HG03159 (cell line): ENCODE measurements around the gene EXOC6.

Experiments used
- ATAC-seq: cut with Tn5 transposase; IDR thresholded peaks from one replicate; pipeline ENCODE4 v1.9.1; 2021; ENCODE audit warnings: mild to moderate bottlenecking, moderate library complexity; ENCODE audit not compliant: unreplicated experiment

EXOC6 gene

GRCh38 chr10:92832998-92833650, 15.2 kb upstream of the EXOC6 start:
- no peak for ATAC-seq

DNA sequence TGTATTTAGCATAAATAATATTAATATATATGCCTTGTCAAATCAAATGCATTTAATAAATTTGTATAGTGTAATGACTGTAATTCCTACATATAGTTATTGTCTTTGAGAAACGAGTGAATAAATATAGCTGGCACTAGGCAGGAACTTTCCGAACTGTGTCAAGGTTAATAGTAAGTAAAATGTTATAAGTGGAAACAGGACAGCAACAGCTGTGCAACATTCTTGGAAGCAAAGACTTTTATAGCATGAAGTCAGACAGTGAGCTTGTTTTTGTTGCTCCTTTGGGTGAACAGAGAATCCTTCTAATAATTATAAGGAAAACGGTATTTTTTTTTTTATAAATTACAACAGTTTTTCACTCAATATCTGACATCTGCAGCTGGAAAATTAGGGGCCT, 14.0 kb upstream of the EXOC6 start:
- ATAC-seq = no peak

DNA sequence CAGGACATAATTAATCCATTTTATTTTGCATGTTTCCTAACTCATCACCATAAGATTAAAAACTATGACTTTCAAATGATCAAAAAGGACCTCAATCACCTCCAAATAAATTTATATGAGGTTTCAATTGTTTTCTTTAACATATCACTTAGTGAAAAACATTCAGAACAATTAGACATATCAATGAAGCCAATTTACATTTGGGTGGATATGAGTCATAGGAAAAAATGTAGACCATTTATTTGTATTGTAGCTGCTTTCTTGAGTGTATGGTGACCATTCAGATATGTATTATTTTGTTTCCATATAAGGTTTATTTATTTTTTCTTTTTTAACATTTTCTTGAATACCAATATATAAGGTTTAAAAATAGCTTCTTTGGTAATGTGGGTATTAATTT, 13.3 kb upstream of the EXOC6 start:
- ATAC-seq = no peak

- ATAC-seq = no peak
Measured at GRCh38 chr10:92837456-92837855, 10.9 kb upstream of the EXOC6 start.

DNA sequence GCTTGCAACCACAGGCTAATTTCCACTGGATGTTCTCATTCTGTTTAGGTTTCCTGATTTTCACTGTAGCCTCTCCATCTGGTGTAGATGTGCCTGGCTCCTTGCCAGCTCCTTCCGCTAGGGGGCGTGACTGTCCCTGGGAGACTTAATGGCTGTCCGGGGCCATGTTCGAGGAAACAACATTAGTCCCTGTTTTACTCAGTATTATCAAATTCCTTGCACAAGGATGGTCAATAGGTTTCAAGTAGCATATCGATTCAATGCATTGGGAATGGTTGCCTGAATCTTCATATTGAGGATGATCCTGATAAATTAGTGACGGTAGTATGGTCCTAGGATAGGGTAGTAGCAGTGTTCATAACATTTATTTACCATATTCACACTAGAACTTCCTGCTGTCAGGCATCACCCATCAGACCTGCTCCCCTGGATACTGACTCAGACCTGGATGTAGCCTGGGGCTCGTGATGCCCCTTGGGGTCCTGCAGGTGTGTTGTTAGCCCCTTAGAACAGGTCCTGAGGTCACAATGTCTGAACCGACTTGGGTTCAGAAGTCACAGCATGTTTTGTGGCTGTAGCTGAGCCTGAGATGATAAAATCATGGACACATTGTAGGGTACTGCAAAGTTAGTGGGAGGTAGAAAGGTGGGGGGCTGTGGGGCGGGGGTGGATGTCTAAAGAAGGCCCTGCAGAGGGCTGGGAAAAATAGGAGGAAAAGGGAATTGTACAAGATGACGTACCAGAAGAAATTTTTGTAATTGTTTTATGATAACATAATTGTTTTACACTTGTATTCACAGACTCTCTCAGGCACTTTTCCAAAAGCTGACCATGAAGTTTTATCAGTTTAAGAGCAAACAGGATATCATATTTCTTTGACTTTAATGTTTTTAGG, 8.9 kb upstream of the EXOC6 start:
- no peak for ATAC-seq

DNA sequence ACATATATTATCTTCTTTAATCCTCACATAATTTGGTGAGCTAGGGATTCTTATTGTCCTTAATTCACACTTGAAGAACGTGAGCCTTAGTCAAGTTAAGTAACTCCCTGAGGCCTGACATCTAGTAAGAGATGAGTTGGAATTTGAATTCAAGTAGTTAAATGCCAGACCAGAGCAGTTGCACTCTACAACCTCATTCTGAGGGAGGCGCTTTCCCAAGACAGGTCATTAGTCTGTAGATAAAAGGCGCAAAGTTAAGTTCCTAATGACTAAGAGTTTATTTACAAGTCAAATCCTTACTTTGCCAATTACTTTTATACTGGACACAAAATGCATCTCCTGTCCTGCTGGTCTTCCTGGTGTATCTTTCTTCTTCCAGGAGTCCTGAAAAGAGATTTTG, 3.6 kb upstream of the EXOC6 start:
- no peak for ATAC-seq

DNA sequence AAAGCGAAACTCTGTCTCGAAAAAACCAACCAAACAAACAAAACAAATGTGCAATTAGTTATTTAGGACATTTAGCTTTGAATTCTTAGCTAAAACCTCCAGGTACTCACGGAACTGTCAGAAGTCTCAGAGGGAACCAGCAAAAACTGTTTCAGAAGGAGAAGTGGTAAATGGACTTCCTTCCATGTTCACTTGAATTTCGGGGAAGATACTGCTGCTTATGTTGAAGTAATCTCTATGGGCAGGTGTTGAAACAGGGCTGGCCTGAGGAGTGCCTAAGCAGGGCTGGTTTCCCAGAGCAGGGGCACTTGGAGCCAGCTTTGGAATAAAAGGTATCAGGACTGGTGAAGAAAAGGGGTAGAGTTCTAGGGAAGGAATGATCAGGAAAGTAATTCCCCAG, 2.4 kb upstream of the EXOC6 start:
- no peak for ATAC-seq

DNA sequence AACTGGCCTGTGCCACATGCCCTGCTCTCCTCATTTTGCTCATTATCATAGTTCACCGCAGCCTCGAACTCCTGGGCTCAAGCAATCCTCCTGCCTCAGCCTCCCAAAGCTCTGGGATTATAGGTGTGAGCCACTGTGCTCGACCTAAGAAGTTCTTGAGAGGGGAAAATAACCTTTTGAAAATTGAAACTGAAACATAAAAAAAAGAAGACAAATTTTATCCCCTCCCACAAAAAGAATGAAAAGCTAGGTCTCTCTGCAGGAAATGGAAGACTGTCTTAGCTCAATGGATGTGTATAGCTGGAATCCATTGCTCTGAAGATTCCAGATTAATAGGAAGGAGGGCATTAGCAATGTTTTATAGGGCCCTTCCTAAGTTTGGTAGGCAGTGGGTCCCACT, 2.0 kb upstream of the EXOC6 start:
- ATAC-seq = no peak

DNA sequence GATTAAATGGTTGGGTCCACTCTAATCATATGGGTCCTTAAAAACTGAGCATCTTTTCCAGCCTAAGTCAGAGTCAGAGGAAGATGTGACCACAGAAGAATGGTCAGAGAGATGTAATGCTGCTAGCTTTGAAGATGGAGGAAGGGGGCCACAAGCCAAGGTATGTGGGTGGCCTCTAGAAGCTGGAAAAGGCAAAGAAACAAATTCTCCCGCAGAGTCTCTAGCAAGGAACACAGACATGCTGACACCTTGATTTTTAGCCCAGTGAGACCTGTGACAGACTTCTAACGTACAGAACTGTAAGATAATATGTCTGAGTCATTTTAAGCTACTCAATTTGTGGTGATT, 1.5 kb upstream of the EXOC6 start:
- ATAC-seq = no peak

DNA sequence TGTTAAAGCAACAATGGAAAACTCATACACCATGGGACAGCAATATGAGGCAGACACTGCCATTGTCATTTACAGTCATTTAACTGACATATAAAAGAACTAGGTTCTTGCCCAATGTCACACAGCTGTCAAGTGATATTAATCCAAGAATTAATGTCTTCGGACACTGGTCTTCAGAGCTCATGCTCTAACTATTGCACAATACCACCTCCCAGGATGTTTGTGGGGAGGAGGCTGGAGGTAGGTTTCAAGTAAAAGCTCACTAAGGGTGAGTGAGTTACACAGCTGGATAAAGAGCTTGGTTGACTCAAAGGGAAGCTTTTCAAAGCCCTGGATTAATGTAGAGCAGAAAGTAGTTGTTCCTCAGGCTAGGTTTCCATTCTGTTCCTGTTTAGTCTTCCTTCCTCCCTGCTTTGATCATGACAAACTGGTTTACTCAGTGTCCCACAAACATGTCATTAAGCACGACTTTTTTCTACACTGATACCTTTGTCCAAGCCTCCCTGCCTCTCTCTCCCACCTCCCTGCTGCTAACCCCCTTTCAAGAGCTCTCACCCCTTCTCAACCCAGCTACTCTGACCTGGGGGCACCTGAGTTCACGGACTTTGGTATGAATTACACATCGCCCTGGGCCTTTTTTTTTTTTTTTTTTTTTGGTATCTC, 987 bp upstream of the EXOC6 start:
- no peak for ATAC-seq

DNA sequence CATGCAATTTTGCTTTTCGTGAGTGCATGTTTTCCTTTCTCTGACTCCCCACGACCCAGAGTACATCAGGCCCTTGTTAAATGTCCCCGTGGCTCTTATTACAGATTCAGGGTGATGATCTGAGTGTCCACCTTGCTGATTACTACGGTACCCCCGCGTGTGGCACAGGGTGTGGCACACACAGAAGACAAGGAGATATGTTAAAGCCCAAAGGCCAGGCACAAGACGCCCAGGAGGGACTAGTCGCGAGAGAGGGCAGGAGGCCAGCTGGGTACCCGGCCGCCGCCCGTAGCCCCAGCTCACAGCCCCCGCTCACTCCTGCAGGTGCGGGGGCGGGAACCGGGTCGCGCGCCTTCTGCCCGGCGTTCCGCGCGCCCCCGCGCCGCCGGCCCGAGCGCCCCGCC, 281 bp upstream of the EXOC6 start:
- no peak for ATAC-seq

DNA sequence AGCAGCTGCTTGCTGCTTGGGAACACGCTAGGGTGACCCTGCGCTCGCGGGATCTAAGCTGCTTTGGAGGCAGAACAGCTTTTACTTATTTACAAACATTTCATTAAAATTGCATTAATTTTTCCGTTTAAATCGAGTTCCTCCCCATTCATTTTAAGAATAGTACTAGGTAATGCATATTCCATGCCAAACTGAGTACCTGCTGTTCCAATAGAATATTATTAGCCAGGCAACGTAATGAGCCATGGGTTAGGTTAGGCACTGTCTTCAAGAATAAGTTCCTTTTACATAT, 860 bp downstream of the EXOC6 start:
- ATAC-seq = no peak

DNA sequence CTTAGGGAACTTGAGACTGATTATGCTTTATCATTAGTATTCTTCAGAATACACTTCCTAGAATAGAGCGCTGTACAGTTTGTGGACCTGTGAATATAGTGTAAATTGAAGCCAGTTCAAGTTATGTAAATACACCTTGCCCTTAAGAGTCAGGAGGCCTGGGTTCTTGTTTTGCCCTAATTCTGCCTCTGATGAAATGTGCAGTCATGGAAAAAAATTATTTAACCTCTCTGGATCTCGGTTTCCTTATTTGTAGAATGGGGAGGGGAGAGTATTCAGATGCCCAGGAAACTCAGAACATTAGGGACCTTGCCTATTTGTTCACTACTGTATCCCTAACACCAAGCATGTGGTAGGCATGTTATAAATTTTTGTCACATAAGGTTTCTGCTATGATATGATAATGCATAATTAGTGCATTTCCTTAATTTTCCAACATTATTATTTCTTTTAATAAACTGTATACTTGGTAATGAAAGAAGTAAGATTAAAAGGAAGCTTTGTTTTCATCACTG, 1.3 kb downstream of the EXOC6 start:
- no peak for ATAC-seq

GRCh38 chr10:92850185-92850584, 1.9 kb downstream of the EXOC6 start:
- no peak for ATAC-seq

DNA sequence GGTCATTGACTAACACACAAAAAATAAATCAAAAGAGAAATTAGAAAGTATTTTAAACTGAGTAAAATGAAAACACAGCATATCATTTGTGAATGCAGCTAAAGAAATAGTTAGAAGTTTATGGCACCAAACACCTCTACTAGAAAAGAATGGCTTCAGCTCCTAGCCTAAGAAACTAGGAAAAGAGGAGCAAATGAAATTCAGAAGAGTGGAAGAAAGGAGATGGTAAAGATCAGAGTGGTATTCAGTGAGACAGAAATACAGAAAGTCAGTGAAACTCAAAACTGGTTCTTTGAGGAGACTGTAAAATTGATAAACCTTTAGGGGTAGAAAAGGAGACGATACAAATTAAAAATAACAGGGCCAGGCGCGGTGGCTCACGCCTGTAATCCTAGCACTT, 2.7 kb downstream of the EXOC6 start:
- ATAC-seq = no peak

DNA sequence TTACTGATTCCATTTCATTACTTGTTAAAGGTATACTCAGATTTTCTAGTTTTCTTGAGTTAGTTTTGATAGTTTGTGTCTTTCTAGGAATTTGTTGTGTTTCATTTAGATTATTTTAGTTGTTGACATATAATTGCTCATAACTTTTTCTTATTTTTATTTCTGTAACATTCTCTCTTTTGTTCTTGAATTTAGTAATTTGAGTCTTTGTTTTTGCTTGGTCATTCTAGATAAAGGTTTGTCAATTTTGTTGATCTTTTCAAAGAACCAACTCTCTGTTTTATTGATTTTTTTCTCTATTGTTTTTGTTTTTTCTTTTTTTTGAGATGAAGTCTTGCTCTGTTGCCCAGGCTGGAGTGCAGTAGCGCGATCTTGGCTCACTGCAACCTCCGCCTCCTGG, 7.2 kb downstream of the EXOC6 start:
- ATAC-seq = no peak

DNA sequence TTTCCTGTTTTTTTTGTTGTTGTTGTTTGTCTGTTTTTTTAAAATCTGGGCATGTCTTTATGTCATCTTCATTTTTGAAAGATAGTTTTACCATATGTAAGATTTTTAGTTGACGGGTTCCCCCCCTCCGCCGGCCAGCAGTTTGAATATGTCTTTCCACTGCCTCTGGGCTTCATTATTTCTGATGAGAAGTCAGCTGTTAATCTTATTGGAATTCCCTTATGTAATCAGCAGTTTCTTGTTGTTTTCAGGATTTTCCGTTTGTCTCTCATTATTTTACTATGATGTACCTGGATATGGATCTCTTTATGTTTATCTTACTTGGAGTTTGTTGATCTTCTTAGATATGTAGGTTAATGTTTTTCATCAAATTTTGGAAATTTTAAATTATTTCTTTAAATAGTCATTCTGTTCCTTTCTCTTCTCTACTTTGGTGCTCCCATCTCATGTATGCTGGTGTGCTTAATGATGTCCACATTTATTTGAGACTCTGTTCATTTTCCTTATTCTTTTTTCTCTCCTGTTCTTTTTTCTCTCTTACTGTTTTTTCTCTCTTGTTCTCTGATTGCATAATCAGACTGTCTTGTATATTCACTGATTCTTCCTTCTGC, 9.7 kb downstream of the EXOC6 start:
- ATAC-seq = no peak

DNA sequence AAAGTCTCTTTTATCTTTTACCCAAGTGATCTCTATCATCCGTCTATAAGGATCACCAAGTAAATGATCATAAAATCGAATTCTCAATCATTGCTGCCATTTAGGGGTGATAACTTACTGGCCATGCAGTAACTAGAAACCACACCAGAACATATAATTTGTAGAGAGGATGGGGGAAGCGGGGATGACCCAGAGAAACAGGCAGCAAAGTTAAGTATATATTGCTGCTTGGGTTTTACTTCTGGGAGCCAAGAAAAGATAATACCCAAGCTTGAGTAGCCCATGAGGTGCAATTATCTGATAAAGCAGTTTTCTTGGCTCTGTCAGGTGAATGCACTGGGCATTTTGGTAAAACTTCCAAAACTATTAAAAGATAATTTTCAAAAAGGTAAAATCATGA, 18.9 kb downstream of the EXOC6 start:
- ATAC-seq = no peak

- ATAC-seq = no peak
Measured at GRCh38 chr10:92868036-92868435, 19.7 kb downstream of the EXOC6 start.

- ATAC-seq = no peak
Measured at GRCh38 chr10:92868557-92868956, 20.2 kb downstream of the EXOC6 start.

DNA sequence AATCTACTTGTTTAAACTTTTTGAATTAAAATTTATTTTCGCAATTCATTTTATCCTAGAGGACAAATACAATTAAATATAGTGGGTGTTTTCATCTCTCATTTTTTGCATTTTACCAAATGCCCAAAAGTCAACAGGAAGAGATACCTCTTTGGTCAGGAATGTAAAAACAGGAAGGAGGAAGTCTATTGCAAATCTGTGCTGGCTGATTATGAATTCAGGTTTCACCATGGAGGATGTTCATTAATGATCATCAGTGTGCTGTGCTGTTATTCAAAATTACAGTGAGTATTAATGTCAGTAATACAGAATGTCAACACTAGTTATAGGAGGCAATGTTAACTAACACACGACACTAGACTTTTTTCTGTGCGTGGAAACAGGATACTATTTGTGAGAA, 24.7 kb downstream of the EXOC6 start:
- ATAC-seq = no peak
